ENCODE results near the gene MAP3K2.

The MAP3K2 gene

DNA sequence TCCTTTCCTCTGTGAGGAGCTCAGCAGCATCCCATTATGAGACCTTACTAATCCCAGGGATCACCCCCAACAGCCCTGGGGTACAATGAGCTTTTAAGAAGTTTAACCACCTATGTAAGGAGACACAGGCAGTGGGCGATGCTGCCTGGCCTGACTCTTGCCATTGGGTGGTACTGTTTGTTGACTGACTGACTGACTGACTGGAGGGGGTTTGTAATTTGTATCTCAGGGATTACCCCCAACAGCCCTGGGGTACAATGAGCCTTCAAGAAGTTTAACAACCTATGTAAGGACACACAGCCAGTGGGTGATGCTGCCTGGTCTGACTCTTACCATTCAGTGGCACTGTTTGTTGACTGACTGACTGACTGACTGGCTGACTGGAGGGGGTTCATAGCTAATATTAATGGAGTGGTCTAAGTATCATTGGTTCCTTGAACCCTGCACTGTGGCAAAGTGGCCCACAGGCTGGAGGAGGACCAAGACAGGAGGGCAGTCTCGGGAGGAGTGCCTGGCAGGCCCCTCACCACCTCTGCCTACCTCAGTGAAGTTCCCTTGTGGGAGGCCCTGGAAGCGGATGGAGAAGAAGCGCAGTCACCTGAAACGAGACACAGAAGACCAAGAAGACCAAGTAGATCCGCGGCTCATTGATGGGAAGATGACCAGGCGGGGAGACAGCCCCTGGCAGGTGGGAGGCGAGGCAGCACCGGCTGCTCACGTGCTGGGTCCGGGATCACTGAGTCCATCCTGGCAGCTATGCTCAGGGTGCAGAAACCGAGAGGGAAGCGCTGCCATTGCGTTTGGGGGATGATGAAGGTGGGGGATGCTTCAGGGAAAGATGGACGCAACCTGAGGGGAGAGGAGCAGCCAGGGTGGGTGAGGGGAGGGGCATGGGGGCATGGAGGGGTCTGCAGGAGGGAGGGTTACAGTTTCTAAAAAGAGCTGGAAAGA, 38.0 kb upstream of the MAP3K2 start:
- H3K27me3 ChIP-seq (ENCODE audit: insufficient read depth, low read length), result peaks cover 48% of the 10 kb centered on the region
- no peak overlapping the region for H3K9ac ChIP-seq (ENCODE audit: low read depth, low read length)
- H3K4me3 ChIP-seq (ENCODE audit: low read length), result no peak overlapping the region
- no peaks in the 10 kb centered on the region for H3K9me3 ChIP-seq (ENCODE audit: insufficient read depth, low read depth, low read length)
- H3K27ac ChIP-seq (ENCODE audit: low read length), result no peak overlapping the region
- H3K4me1 ChIP-seq (ENCODE audit: insufficient read depth, low read length), result peaks cover 3% of the 10 kb centered on the region; the same call in 1 of the 2 replicates
- no peaks in the 10 kb centered on the region for H3K36me3 ChIP-seq (ENCODE audit: insufficient read depth, low read depth, low read length)

GRCh38 chr2:127424598-127425520, 37.1 kb upstream of the MAP3K2 start:
- no peaks in the 10 kb centered on the region for H3K9me3 ChIP-seq (ENCODE audit: insufficient read depth, low read depth, low read length)
- no peaks in the 10 kb centered on the region for H3K36me3 ChIP-seq (ENCODE audit: insufficient read depth, low read depth, low read length)
- H3K27ac ChIP-seq (ENCODE audit: low read length), result no peak overlapping the region
- H3K9ac ChIP-seq (ENCODE audit: low read depth, low read length), result no peak overlapping the region
- H3K4me1 ChIP-seq (ENCODE audit: insufficient read depth, low read length), result peaks cover 3% of the 10 kb centered on the region; the same call in 1 of the 2 replicates
- peaks cover 57% of the 10 kb centered on the region for H3K27me3 ChIP-seq (ENCODE audit: insufficient read depth, low read length)
- no peak overlapping the region for H3K4me3 ChIP-seq (ENCODE audit: low read length)

GRCh38 chr2:127423880-127424279, 36.1 kb upstream of the MAP3K2 start:
- Histone ChIP-seq H3K27me3 (ENCODE audit: insufficient read depth, low read length) (peaks cover 66% of the 10 kb centered on the region), H3K36me3 (ENCODE audit: insufficient read depth, low read depth, low read length) (no peaks in the 10 kb centered on the region), H3K4me1 (ENCODE audit: insufficient read depth, low read length) (peaks cover 3% of the 10 kb centered on the region; the same call in 1 of the 2 replicates), H3K9ac (ENCODE audit: low read depth, low read length) (no peak overlapping the region), H3K4me3 (ENCODE audit: low read length) (peak overlapping the region; percentile 69), H3K9me3 (ENCODE audit: insufficient read depth, low read depth, low read length) (no peaks in the 10 kb centered on the region), H3K27ac (ENCODE audit: low read length) (no peak overlapping the region)

DNA sequence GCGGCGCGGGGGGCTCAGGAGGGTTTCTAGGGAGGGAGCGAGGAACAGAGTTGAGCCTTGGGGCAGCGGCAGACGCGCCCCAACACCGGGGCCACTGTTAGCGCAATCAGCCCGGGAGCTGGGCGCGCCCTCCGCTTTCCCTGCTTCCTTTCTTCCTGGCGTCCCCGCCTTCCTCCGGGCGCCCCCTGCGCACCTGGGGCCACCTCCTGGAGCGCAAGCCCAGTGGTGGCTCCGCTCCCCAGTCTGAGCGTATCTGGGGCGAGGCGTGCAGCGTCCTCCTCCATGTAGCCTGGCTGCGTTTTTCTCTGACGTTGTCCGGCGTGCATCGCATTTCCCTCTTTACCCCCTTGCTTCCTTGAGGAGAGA, 35.7 kb upstream of the MAP3K2 start:
- H3K4me1 ChIP-seq (ENCODE audit: insufficient read depth, low read length), result peaks cover 3% of the 10 kb centered on the region; the same call in 1 of the 2 replicates
- no peaks in the 10 kb centered on the region for H3K9me3 ChIP-seq (ENCODE audit: insufficient read depth, low read depth, low read length)
- H3K27ac ChIP-seq (ENCODE audit: low read length), result no peak overlapping the region
- peaks cover 70% of the 10 kb centered on the region for H3K27me3 ChIP-seq (ENCODE audit: insufficient read depth, low read length)
- no peaks in the 10 kb centered on the region for H3K36me3 ChIP-seq (ENCODE audit: insufficient read depth, low read depth, low read length)
- H3K4me3 ChIP-seq (ENCODE audit: low read length), result peak overlapping the region; percentile 69
- H3K9ac ChIP-seq (ENCODE audit: low read depth, low read length), result no peak overlapping the region

DNA sequence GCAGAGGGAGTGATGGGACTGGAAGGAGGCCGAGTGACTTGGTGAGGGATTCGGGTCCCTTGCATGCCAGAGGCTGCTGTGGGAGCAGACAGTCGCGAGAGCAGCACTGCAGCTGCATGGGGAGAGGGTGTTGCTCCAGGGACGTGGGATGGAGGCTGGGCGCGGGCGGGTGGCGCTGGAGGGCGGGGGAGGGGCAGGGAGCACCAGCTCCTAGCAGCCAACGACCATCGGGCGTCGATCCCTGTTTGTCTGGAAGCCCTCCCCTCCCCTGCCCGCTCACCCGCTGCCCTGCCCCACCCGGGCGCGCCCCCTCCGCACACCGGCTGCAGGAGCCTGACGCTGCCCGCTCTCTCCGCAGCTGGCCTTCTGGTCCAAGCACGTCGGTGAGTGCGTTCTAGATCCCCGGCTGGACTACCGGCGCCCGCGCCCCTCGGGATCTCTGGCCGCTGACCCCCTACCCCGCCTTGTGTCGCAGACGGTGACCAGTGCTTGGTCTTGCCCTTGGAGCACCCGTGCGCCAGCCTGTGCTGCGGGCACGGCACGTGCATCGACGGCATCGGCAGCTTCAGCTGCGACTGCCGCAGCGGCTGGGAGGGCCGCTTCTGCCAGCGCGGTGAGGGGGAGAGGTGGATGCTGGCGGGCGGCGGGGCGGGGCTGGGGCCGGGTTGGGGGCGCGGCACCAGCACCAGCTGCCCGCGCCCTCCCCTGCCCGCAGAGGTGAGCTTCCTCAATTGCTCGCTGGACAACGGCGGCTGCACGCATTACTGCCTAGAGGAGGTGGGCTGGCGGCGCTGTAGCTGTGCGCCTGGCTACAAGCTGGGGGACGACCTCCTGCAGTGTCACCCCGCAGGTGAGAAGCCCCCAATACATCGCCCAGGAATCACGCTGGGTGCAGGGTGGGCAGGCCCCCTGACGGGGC, 35.0 kb upstream of the MAP3K2 start:
- H3K36me3 ChIP-seq (ENCODE audit: insufficient read depth, low read depth, low read length), result no peaks in the 10 kb centered on the region
- H3K4me1 ChIP-seq (ENCODE audit: insufficient read depth, low read length), result peaks cover 3% of the 10 kb centered on the region; the same call in 1 of the 2 replicates
- peak overlapping the region; percentile 69 for H3K4me3 ChIP-seq (ENCODE audit: low read length)
- H3K9me3 ChIP-seq (ENCODE audit: insufficient read depth, low read depth, low read length), result no peaks in the 10 kb centered on the region
- no peak overlapping the region for H3K27ac ChIP-seq (ENCODE audit: low read length)
- H3K27me3 ChIP-seq (ENCODE audit: insufficient read depth, low read length), result peaks cover 76% of the 10 kb centered on the region
- H3K9ac ChIP-seq (ENCODE audit: low read depth, low read length), result no peak overlapping the region

- peaks cover 84% of the 10 kb centered on the region for H3K27me3 ChIP-seq (ENCODE audit: insufficient read depth, low read length)
- no peaks in the 10 kb centered on the region for H3K9me3 ChIP-seq (ENCODE audit: insufficient read depth, low read depth, low read length)
- no peaks in the 10 kb centered on the region for H3K36me3 ChIP-seq (ENCODE audit: insufficient read depth, low read depth, low read length)
- H3K4me1 ChIP-seq (ENCODE audit: insufficient read depth, low read length), result peaks cover 3% of the 10 kb centered on the region; the same call in 1 of the 2 replicates
- no peak overlapping the region for H3K9ac ChIP-seq (ENCODE audit: low read depth, low read length)
- peak overlapping the region; percentile 69; the same call in 1 of the 2 replicates for H3K4me3 ChIP-seq (ENCODE audit: low read length)
- no peak overlapping the region for H3K27ac ChIP-seq (ENCODE audit: low read length)
Observed at GRCh38 chr2:127421871-127422558, 34.2 kb upstream of the MAP3K2 start.

GRCh38 chr2:127421116-127421800, 33.5 kb upstream of the MAP3K2 start:
- Histone ChIP-seq H3K4me1 (ENCODE audit: insufficient read depth, low read length) (peaks cover 3% of the 10 kb centered on the region; the same call in 1 of the 2 replicates), H3K27ac (ENCODE audit: low read length) (no peak overlapping the region)

GRCh38 chr2:127420039-127420864, 32.5 kb upstream of the MAP3K2 start:
- Histone ChIP-seq H3K27ac (ENCODE audit: low read length) (no peak overlapping the region), H3K4me1 (ENCODE audit: insufficient read depth, low read length) (peaks cover 2% of the 10 kb centered on the region; the same call in 1 of the 2 replicates), H3K9me3 (ENCODE audit: insufficient read depth, low read depth, low read length) (no peaks in the 10 kb centered on the region), H3K27me3 (ENCODE audit: insufficient read depth, low read length) (peaks cover 98% of the 10 kb centered on the region), H3K9ac (ENCODE audit: low read depth, low read length) (no peak overlapping the region), H3K4me3 (ENCODE audit: low read length) (no peak overlapping the region), H3K36me3 (ENCODE audit: insufficient read depth, low read depth, low read length) (no peaks in the 10 kb centered on the region)

More at GRCh38 chr2:127421116-127421800, 33.5 kb upstream of the MAP3K2 start:
- Histone ChIP-seq H3K4me3 (ENCODE audit: low read length) (no peak overlapping the region), H3K27me3 (ENCODE audit: insufficient read depth, low read length) (peaks cover 91% of the 10 kb centered on the region), H3K36me3 (ENCODE audit: insufficient read depth, low read depth, low read length) (no peaks in the 10 kb centered on the region), H3K9ac (ENCODE audit: low read depth, low read length) (no peak overlapping the region), H3K9me3 (ENCODE audit: insufficient read depth, low read depth, low read length) (no peaks in the 10 kb centered on the region)

DNA sequence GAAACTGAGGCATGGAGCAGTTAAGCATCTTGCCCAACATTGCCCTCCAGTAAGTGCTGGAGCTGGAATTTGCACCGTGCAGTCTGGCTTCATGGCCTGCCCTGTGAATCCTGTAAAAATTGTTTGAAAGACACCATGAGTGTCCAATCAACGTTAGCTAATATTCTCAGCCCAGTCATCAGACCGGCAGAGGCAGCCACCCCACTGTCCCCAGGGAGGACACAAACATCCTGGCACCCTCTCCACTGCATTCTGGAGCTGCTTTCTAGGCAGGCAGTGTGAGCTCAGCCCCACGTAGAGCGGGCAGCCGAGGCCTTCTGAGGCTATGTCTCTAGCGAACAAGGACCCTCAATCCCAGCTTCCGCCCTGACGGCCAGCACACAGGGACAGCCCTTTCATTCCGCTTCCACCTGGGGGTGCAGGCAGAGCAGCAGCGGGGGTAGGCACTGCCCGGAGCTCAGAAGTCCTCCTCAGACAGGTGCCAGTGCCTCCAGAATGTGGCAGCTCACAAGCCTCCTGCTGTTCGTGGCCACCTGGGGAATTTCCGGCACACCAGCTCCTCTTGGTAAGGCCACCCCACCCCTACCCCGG, 31.8 kb upstream of the MAP3K2 start:
- Histone ChIP-seq H3K4me3 (ENCODE audit: low read length) (no peak overlapping the region), H3K4me1 (ENCODE audit: insufficient read depth, low read length) (no peaks in the 10 kb centered on the region; the same call in 1 of the 2 replicates), H3K9me3 (ENCODE audit: insufficient read depth, low read depth, low read length) (no peaks in the 10 kb centered on the region), H3K27ac (ENCODE audit: low read length) (no peak overlapping the region), H3K9ac (ENCODE audit: low read depth, low read length) (no peak overlapping the region), H3K36me3 (ENCODE audit: insufficient read depth, low read depth, low read length) (no peaks in the 10 kb centered on the region), H3K27me3 (ENCODE audit: insufficient read depth, low read length) (peaks cover 98% of the 10 kb centered on the region)

Measured in iPS-20b (cell line).